GM19328 (cell line): ENCODE data around the gene COA5.

Source experiments
- ATAC-seq: cut with Tn5 transposase; IDR thresholded peaks from one replicate; pipeline ENCODE4 v1.9.1; 2021; ENCODE audit warnings: mild to moderate bottlenecking, moderate library complexity; ENCODE audit not compliant: unreplicated experiment

Gene COA5

GRCh38 chr2:98572676-98573075, 35.6 kb downstream of the COA5 start:
- no peak for ATAC-seq

GRCh38 chr2:98572211-98572610, 36.1 kb downstream of the COA5 start:
- ATAC-seq, result no peak

- ATAC-seq, result no peak
Measured at GRCh38 chr2:98571796-98572195, 36.5 kb downstream of the COA5 start.

GRCh38 chr2:98571121-98571701, 37.1 kb downstream of the COA5 start:
- ATAC-seq, result no peak

GRCh38 chr2:98570356-98570755, 38.0 kb downstream of the COA5 start:
- no peak for ATAC-seq

GRCh38 chr2:98569915-98570314, 38.4 kb downstream of the COA5 start:
- no peak for ATAC-seq

- ATAC-seq, result no peak
Measured at GRCh38 chr2:98569197-98569793, 39.0 kb downstream of the COA5 start.

- no peak for ATAC-seq
Measured at GRCh38 chr2:98568161-98568956, 40.0 kb downstream of the COA5 start.

GRCh38 chr2:98565941-98566340, 42.4 kb downstream of the COA5 start:
- no peak for ATAC-seq

- ATAC-seq, result no peak
Measured at GRCh38 chr2:98565286-98565860, 42.9 kb downstream of the COA5 start.

- ATAC-seq, result no peak
Measured at GRCh38 chr2:98564541-98565132, 43.7 kb downstream of the COA5 start.

- no peak for ATAC-seq
Measured at GRCh38 chr2:98563394-98563793, 44.9 kb downstream of the COA5 start.

- ATAC-seq, result no peak
Measured at GRCh38 chr2:98561902-98562695, 46.2 kb downstream of the COA5 start.

- no peak for ATAC-seq
Measured at GRCh38 chr2:98561018-98561417, 47.3 kb downstream of the COA5 start.

- ATAC-seq, result no peak
Measured at GRCh38 chr2:98560256-98560771, 48.0 kb downstream of the COA5 start.

- ATAC-seq, result no peak
Measured at GRCh38 chr2:98559581-98559980, 48.7 kb downstream of the COA5 start.

GRCh38 chr2:98558852-98559530, 49.3 kb downstream of the COA5 start:
- no peak for ATAC-seq

GRCh38 chr2:98556344-98557033, 51.8 kb downstream of the COA5 start:
- peak; percentile 50 for ATAC-seq

- no peak for ATAC-seq
Measured at GRCh38 chr2:98555696-98556095, 52.6 kb downstream of the COA5 start.
